HG03135 (cell line): Measurements from ENCODE around the gene SLC22A31.

Experiments used
- ATAC-seq: cut with Tn5 transposase; IDR thresholded peaks from one replicate; pipeline ENCODE4 v1.9.1; 2021; ENCODE audit warnings: mild to moderate bottlenecking, moderate library complexity; ENCODE audit not compliant: unreplicated experiment

The SLC22A31 gene

DNA sequence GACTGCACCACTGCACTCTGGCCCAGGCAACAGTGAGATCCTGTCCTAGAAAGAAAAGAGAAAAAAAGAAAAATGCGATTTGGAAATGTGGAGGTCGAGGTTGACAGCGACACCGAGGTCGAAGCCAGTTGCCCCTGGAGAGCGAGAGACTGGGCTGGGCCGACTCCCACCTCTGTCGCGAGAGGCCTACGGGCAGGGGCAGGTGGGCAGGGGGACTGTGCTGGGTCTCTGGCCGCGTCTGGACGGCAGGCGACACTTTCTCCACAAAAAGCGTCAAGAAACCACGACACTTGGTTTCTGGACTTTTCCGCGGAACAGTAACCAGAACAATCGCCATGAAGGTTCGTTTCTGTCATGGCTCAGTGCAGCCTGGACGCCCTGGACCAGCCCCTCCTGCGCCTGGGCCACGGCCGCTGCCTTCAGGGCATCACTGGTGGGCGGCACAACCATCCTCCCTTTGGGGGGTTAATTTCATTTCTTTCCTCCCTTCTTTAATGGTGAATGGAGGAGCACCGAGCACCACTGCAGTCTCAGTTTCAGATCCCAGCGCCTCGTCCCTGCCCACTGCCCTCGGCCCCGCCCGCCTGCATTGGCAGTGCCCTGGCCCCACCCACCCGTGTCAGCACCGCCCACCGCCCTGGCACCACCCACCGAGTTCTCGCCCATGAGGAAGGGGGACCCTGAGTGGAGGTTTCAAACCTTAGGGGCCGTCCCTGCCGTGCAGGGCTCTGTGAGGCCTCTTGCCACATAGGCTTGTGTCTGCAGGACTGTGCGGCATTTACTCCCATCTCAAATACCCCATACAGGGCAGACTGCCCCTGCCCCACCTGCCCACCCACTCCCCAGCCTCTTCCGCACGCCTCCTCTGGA lies 47.3 kb downstream of the SLC22A31 start:
- no peak for ATAC-seq

DNA sequence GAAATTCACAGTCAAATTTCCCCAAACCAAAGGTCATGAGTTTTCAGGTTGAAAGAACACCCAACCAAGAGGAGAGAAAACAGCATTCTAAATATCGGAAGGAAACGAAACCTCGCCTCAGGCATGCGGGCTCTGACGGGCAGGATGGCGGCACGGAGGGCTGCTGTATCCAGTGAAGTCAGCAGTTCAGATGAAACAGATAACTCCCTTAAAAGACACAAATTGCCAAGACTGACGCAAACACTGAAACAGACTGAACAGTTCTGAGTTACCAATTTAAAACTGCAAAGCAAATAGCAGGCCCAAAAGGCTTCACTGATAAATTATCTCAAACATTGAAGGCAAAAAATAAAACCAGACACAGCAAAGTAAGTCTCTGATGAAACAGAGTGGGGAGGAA lies 49.4 kb downstream of the SLC22A31 start:
- ATAC-seq: no peak

DNA sequence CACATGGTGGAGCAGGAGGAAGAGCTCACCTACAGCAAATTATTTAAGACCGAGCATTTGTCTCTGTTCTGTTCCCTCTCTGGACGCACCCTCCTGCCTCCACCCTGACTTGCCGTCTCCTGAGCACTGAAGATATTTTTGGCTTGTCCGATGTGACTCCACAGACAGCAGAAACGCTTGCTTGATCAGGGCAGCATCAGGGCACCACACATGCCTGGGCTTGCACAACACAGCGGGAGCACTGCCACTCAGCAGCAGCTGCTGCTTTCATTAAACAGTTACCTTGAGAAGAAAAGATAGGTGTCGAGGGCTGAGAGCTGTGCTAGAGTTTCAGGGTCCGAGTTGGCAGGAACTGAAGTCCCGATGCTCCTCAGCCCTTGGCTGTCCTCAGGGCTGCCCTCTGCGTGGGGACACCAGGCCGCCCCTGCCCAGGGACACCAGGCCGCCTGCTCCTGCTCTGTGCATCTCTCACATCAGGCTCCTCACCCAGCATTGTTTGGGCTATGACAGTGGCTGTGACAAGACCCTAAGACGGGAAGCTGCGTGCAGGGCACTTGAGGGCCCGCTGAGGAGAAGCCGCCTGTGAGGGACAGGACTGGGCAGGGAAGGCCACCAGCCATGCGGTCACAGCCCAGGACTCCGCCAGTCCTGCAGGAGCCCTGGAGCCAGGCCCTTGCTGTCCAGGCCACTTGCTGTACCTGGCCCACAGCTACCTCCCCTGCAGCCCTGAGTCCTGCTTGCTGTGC lies 50.1 kb downstream of the SLC22A31 start:
- no peak for ATAC-seq

DNA sequence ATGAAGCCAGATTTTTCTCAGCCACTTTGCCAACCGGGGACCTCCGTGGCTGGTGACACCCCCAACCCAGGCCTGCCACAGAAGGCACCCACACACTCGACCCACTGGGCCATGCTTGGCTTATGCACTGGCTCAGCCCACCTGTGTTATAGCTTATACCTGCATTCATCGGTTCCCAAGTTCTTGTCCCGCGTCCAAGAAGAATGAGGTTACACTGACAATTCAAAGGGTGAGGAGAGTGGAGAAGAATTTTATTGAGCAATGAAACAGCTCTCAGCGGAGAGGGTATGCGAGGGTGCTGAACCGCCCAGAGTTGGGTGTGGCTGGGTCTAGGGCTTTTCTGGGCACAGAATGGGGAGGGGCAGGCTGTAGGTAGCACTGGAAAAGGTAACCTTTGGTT lies 51.0 kb downstream of the SLC22A31 start:
- no peak for ATAC-seq

DNA sequence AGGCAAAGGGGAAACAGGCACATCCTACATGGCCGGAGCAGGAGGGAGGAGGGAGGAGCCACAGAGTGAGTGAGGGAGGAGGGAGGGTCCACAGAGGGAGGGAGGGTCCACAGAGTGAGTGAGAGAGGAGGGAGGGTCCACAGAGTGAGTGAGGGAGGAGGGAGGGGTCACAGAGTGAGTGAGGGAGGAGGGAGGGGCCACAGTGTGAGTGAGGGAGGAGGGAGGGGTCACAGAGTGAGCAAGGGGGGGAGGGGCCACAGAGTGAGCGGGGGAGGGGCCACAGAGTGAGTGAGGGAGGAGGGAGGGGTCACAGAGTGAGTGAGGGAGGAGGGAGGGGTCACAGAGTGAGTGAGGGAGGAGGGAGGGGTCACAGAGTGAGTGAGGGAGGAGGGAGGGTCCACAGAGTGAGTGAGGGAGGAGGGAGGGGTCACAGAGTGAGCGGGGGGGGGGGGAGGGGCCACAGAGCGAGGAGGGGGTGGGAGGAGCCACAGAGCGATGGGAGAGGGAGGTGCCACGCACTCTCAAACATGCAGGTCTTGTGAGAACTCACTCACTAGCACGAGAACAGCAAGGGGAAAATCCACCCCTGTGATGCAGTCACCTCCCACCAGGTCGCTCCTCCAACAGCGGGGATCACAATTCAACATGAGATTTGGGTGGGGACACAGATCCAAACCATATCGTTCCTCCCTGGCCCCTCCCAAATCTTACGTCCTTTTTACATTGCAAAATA lies 53.1 kb downstream of the SLC22A31 start:
- ATAC-seq: no peak

DNA sequence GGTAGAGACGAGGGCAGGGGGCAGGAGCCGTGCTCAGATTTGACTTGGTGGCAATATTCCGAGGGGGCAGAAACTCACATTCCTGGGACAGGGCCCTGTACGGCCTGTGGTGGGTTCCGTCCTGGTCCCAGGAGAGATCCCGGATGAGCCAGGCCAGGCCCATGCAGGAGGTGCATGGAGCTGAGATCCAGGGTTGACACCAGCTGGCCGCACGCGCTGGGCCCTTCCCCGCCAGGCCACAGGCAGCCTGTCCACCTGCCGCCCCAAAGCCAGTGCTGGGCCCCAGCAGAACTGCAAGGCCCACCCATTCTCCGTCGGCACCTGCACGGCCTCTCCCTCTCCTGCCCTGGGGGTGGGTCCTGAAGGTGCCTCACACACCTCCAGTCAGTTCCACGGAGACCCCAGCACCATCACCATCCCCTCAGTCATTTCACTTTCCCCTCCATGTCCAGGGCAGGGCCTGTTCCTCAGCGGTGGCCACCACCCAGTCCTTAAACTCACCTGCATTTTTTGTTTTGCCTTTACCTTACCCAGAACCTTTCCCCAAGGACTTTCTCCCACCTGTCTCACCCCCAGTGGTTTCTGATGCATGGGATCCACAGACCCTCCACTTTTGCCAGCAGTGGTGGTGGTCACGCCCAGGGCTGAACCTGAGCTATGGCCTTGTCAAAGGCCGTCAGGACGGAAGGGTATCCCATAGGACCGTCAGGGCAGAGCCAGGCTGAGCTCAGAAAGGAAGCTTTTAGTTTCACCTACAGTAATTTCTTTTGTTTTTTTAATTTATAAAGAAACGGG lies 53.9 kb downstream of the SLC22A31 start:
- no peak for ATAC-seq
